Measurements from ENCODE around the gene DIO2.

Gene DIO2

DNA sequence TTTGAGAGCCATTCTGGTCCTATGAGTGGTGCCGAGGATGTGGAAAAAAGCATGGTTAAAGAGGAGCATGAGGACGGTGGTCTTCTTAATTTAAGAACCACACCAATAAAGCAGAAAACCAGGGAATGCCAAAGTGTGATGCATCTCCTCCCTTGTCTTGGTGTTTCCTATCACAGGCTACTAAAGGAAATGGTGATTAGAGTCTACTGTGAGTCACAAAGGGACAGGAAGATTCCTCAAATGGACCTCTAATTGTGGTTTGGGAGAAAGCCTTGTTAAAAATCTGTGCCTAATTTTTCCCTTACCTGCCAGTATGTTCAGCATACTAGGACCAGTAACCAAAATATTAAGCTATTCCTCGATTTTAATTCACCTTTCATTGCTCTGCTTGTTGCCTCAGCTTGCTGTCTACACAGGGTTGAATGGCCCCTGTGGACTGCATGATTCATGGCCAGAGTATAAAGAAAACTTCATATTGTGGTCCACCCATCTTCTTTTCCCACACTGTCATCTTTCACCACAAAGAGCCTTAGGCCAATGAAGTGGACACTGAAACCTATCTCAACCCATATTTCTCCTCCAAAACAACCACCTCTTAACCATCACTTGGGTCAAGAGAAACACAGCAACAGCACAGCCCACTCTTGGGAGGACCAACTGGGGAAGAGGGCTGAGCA is 38.8 kb downstream of the DIO2 start:
- Histone ChIP-seq H3K36me3 (ENCODE audit: control insufficient read depth in 2 of 2, insufficient read depth in 2 of 2, low read length in 2 of 2) (no peaks in the 10 kb centered on the region), H3K27ac (ENCODE audit: low read depth in 2 of 2, low read length in 2 of 2) (no peak overlapping the region), H3K4me3 (ENCODE audit: low read length in 2 of 2) (no peak overlapping the region), H3K4me1 (ENCODE audit: control insufficient read depth in 2 of 2, insufficient read depth in 2 of 2, low read length in 2 of 2) (no peaks in the 10 kb centered on the region), H3K9ac (ENCODE audit: low read depth in 1 of 2, low read length in 2 of 2) (no peak overlapping the region), H3K9me3 (ENCODE audit: control insufficient read depth in 2 of 2, low read length in 2 of 2) (no peaks in the 10 kb centered on the region), H3K27me3 (ENCODE audit: control insufficient read depth in 2 of 2, insufficient read depth in 2 of 2, low read length in 2 of 2) (no peaks in the 10 kb centered on the region)

DNA sequence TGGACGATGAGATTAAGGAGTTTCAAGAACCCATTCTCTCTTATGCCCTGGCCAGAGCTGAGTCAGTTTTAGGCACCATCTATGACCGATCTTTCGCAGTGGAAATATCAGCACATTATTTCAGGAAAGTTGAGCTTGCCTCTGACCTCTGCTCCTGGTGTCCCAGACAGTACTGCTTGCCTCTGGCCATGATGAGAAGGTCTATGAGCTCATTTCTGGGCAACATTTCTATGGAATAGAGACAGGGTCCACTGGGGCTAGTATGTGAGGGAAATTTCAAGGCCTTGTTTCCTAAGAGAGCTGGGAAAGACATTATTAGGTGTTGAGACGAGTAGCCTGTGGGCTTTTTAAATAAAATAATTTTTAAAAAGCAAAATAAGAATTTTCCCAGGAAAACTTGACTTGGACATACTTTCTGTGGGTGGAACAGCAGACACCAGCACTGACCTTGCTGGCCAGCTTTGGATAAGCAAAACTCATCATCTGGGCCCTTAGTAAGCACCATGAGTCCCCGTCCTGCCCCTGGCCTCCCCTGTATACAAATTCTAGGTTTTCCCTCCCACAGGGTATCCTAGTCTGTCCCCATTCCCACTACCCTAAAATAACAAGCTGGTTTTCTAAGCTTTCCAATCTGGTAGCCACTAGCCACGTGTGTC is 43.4 kb downstream of the DIO2 start:
- H3K4me1 ChIP-seq (ENCODE audit: control insufficient read depth in 2 of 2, insufficient read depth in 2 of 2, low read length in 2 of 2), result no peaks in the 10 kb centered on the region
- no peaks in the 10 kb centered on the region for H3K36me3 ChIP-seq (ENCODE audit: control insufficient read depth in 2 of 2, insufficient read depth in 2 of 2, low read length in 2 of 2)
- no peak overlapping the region for H3K27ac ChIP-seq (ENCODE audit: low read depth in 2 of 2, low read length in 2 of 2)
- H3K27me3 ChIP-seq (ENCODE audit: control insufficient read depth in 2 of 2, insufficient read depth in 2 of 2, low read length in 2 of 2), result no peaks in the 10 kb centered on the region
- no peak overlapping the region for H3K4me3 ChIP-seq (ENCODE audit: low read length in 2 of 2)
- no peak overlapping the region for H3K9ac ChIP-seq (ENCODE audit: low read depth in 1 of 2, low read length in 2 of 2)
- H3K9me3 ChIP-seq (ENCODE audit: control insufficient read depth in 2 of 2, low read length in 2 of 2), result no peaks in the 10 kb centered on the region

DNA sequence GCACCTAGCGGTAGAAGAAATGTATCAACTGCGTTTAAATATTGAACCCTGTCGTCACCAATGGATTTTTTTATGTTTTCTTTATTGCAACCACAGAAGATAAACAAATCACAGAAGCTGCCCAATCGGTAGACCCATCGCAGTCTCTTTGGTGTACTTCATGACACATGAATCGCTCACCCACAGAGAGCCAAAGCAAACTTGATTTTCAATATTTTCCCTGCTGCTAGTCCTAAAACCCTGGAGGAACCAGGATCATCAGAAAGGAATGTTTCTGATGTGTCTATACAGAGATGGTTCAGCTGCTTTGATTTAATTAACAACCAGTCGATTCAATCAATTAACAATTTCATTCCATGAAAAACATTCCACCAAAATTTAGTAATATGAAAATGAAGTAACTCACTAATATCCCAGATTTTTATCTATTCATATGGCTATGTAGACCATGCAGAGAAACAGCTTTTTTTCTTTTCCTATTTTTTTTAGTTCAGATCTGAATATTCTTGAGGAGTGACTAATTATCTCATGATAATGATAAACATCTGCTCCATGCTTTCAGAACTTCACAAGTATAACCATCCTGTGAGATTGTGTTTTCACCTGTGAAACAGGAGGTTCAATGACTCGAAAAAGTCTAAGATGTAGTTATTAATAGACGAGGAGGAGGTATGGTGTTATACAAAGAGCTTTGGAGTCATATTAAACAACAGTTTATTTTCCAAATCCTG is 46.1 kb downstream of the DIO2 start:
- Histone ChIP-seq H3K36me3 (ENCODE audit: control insufficient read depth in 2 of 2, insufficient read depth in 2 of 2, low read length in 2 of 2) (no peaks in the 10 kb centered on the region), H3K27ac (ENCODE audit: low read depth in 2 of 2, low read length in 2 of 2) (no peak overlapping the region), H3K4me1 (ENCODE audit: control insufficient read depth in 2 of 2, insufficient read depth in 2 of 2, low read length in 2 of 2) (no peaks in the 10 kb centered on the region), H3K4me3 (ENCODE audit: low read length in 2 of 2) (no peak overlapping the region), H3K9ac (ENCODE audit: low read depth in 1 of 2, low read length in 2 of 2) (no peak overlapping the region), H3K9me3 (ENCODE audit: control insufficient read depth in 2 of 2, low read length in 2 of 2) (no peaks in the 10 kb centered on the region), H3K27me3 (ENCODE audit: control insufficient read depth in 2 of 2, insufficient read depth in 2 of 2, low read length in 2 of 2) (no peaks in the 10 kb centered on the region)

- Histone ChIP-seq H3K27ac (ENCODE audit: low read depth in 2 of 2, low read length in 2 of 2) (no peak overlapping the region), H3K9ac (ENCODE audit: low read depth in 1 of 2, low read length in 2 of 2) (no peak overlapping the region), H3K27me3 (ENCODE audit: control insufficient read depth in 2 of 2, insufficient read depth in 2 of 2, low read length in 2 of 2) (no peaks in the 10 kb centered on the region), H3K4me1 (ENCODE audit: control insufficient read depth in 2 of 2, insufficient read depth in 2 of 2, low read length in 2 of 2) (no peaks in the 10 kb centered on the region), H3K9me3 (ENCODE audit: control insufficient read depth in 2 of 2, low read length in 2 of 2) (no peaks in the 10 kb centered on the region), H3K4me3 (ENCODE audit: low read length in 2 of 2) (no peak overlapping the region), H3K36me3 (ENCODE audit: control insufficient read depth in 2 of 2, insufficient read depth in 2 of 2, low read length in 2 of 2) (no peaks in the 10 kb centered on the region)
Measured at GRCh38 chr14:80152763-80153162, 58.5 kb downstream of the DIO2 start.

DNA sequence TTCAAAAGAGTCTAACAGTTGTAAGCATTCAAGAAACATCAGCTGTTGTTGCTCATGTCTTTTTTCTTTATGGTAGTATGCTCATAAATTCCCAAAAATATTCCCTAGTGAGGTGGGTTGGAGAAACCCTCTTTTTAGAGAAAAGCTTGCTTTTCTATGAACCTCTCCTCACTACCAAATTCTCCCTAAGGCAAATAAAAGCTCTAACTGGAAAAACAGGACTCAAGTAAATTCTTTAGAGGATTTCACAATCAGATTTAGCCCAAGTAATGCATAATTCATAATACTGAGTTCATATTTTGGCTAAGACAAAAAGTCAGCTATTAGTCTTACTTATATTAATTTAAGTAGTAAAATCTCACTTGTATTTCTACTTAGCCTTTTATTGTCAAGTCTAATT is 59.1 kb downstream of the DIO2 start:
- Histone ChIP-seq H3K9me3 (ENCODE audit: control insufficient read depth in 2 of 2, low read length in 2 of 2) (no peaks in the 10 kb centered on the region), H3K27ac (ENCODE audit: low read depth in 2 of 2, low read length in 2 of 2) (no peak overlapping the region), H3K9ac (ENCODE audit: low read depth in 1 of 2, low read length in 2 of 2) (no peak overlapping the region), H3K36me3 (ENCODE audit: control insufficient read depth in 2 of 2, insufficient read depth in 2 of 2, low read length in 2 of 2) (no peaks in the 10 kb centered on the region), H3K4me3 (ENCODE audit: low read length in 2 of 2) (no peak overlapping the region), H3K4me1 (ENCODE audit: control insufficient read depth in 2 of 2, insufficient read depth in 2 of 2, low read length in 2 of 2) (no peaks in the 10 kb centered on the region), H3K27me3 (ENCODE audit: control insufficient read depth in 2 of 2, insufficient read depth in 2 of 2, low read length in 2 of 2) (no peaks in the 10 kb centered on the region)

DNA sequence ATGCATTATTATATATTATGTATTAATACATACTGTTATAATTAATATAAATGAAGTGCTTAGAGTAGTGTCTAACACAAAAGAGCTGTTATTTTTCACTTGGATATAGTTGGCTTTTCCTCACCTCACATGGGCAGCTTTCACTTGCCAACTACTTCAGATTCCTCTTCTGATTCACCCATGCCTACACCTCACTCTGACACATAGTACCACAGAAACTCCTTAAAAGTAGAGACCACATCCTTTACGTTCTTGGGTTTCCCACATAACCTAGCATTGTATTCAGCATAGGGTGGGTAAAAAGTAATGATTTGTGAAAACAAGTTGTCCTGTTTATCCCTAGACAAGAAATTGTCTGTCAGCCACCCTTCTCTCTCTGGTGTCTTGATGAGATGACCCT is 61.0 kb downstream of the DIO2 start:
- H3K9ac ChIP-seq (ENCODE audit: low read depth in 1 of 2, low read length in 2 of 2), result no peak overlapping the region
- no peak overlapping the region for H3K27ac ChIP-seq (ENCODE audit: low read depth in 2 of 2, low read length in 2 of 2)
- no peaks in the 10 kb centered on the region for H3K9me3 ChIP-seq (ENCODE audit: control insufficient read depth in 2 of 2, low read length in 2 of 2)
- no peaks in the 10 kb centered on the region for H3K4me1 ChIP-seq (ENCODE audit: control insufficient read depth in 2 of 2, insufficient read depth in 2 of 2, low read length in 2 of 2)
- no peak overlapping the region for H3K4me3 ChIP-seq (ENCODE audit: low read length in 2 of 2)
- no peaks in the 10 kb centered on the region for H3K36me3 ChIP-seq (ENCODE audit: control insufficient read depth in 2 of 2, insufficient read depth in 2 of 2, low read length in 2 of 2)
- H3K27me3 ChIP-seq (ENCODE audit: control insufficient read depth in 2 of 2, insufficient read depth in 2 of 2, low read length in 2 of 2), result no peaks in the 10 kb centered on the region
